ENCODE measurements around the gene ADORA1. TPM values are rescaled to one million over a fixed set of nuclear protein-coding genes. Genes with fewer than 3 reads are reported as not detected.

The ADORA1 gene
- total RNA-seq, 1 donor from 2014 or later: 0.21 TPM

DNA sequence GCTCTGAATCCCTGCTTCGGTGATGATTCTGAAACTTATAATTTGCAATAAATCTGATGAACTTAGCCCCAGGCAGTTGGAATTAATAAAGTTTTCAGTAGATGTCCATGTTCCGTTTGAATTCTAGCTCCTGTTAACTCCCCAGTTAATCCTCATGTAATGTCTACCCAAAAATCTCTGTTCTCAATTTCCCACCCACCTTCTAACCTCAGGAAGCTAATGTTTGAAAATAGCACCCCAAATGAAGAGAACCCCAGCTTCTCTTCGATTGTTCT is 45.4 kb upstream of the ADORA1 start:
- Mint-ChIP-seq H3K36me3 (ENCODE audit: unreplicated experiment) (no peaks in the 10 kb centered on the region), H3K4me3 (ENCODE audit: unreplicated experiment) (no peak overlapping the region), H3K4me1 (ENCODE audit: unreplicated experiment) (peaks cover 2% of the 10 kb centered on the region), H3K27me3 (ENCODE audit: unreplicated experiment) (peaks cover 52% of the 10 kb centered on the region), H3K27ac (ENCODE audit: unreplicated experiment) (no peak overlapping the region), H3K9me3 (ENCODE audit: unreplicated experiment) (no peaks in the 10 kb centered on the region)
- DNase-seq (ENCODE audit: extremely low spot score, unreplicated experiment): no peak
- TF ChIP-seq CTCF (IDR thresholded peaks at IDR 0.05): no peak

GRCh38 chr1:203082571-203083462 is 44.7 kb upstream of the ADORA1 start:
- Mint-ChIP-seq H3K27ac (ENCODE audit: unreplicated experiment) (no peak overlapping the region), H3K36me3 (ENCODE audit: unreplicated experiment) (no peaks in the 10 kb centered on the region), H3K4me1 (ENCODE audit: unreplicated experiment) (peaks cover 2% of the 10 kb centered on the region), H3K4me3 (ENCODE audit: unreplicated experiment) (no peak overlapping the region), H3K9me3 (ENCODE audit: unreplicated experiment) (no peaks in the 10 kb centered on the region), H3K27me3 (ENCODE audit: unreplicated experiment) (peaks cover 53% of the 10 kb centered on the region)
- no peak for DNase-seq (ENCODE audit: extremely low spot score, unreplicated experiment)
- no peak for TF ChIP-seq CTCF (IDR thresholded peaks at IDR 0.05)

- peaks cover 2% of the 10 kb centered on the region for H3K4me1 Mint-ChIP-seq (ENCODE audit: unreplicated experiment)
- no peaks in the 10 kb centered on the region for H3K9me3 Mint-ChIP-seq (ENCODE audit: unreplicated experiment)
- H3K4me3 Mint-ChIP-seq (ENCODE audit: unreplicated experiment): no peak overlapping the region
- DNase-seq (ENCODE audit: extremely low spot score, unreplicated experiment): peak; percentile 79
- H3K27ac Mint-ChIP-seq (ENCODE audit: unreplicated experiment): no peak overlapping the region
- peaks cover 54% of the 10 kb centered on the region for H3K27me3 Mint-ChIP-seq (ENCODE audit: unreplicated experiment)
- H3K36me3 Mint-ChIP-seq (ENCODE audit: unreplicated experiment): no peaks in the 10 kb centered on the region
- TF ChIP-seq CTCF (IDR thresholded peaks at IDR 0.05): no peak
Measured at GRCh38 chr1:203083463-203083921, 44.0 kb upstream of the ADORA1 start.

- Mint-ChIP-seq H3K27ac (ENCODE audit: unreplicated experiment) (no peak overlapping the region), H3K27me3 (ENCODE audit: unreplicated experiment) (peaks cover 47% of the 10 kb centered on the region), H3K4me1 (ENCODE audit: unreplicated experiment) (peaks cover 2% of the 10 kb centered on the region)
Measured at GRCh38 chr1:203084588-203085527, 42.7 kb upstream of the ADORA1 start.

More at GRCh38 chr1:203084588-203085527, 42.7 kb upstream of the ADORA1 start:
- peak; percentile 36 for TF ChIP-seq CTCF (IDR thresholded peaks at IDR 0.05)
- Mint-ChIP-seq H3K36me3 (ENCODE audit: unreplicated experiment) (no peaks in the 10 kb centered on the region), H3K4me3 (ENCODE audit: unreplicated experiment) (no peak overlapping the region), H3K9me3 (ENCODE audit: unreplicated experiment) (no peaks in the 10 kb centered on the region)
- peak; percentile 79 for DNase-seq (ENCODE audit: extremely low spot score, unreplicated experiment)
